H9 (cell line): ENCODE results near the gene RALGAPB. TPM values are rescaled to one million over a fixed set of nuclear protein-coding genes. Genes with fewer than 3 reads are reported as not detected.

Experiments
- DNase-seq: peaks from one replicate; pipeline ENCODE4 v3.0.0-alpha.2; 2017
- H2AFZ ChIP-seq: one replicate; pipeline ENCODE4 v1.6.1; 2013; ENCODE audit warnings: mild to moderate bottlenecking, low read length, control low read depth, moderate library complexity
- H2AK5ac ChIP-seq: 2 replicates; pipeline ENCODE4 v1.6.1; 2013; ENCODE audit warnings: low read length, control low read depth, mixed read lengths; ENCODE audit not compliant: insufficient read length
- H2BK120ac ChIP-seq: one replicate; pipeline ENCODE4 v1.6.1; 2013; ENCODE audit warnings: low read depth, mild to moderate bottlenecking, low read length, control low read depth, inconsistent platforms; ENCODE audit not compliant: poor library complexity, severe bottlenecking
- H2BK12ac ChIP-seq: 2 replicates; pipeline ENCODE4 v1.6.1; 2013; ENCODE audit warnings: low read length, control low read depth, mixed read lengths, low read depth; ENCODE audit not compliant: insufficient read length
- H2BK15ac ChIP-seq: 2 replicates; pipeline ENCODE4 v1.6.1; 2013; ENCODE audit warnings: low read depth, low read length, control low read depth
- H2BK20ac ChIP-seq: one replicate; pipeline ENCODE4 v1.6.1; 2013; ENCODE audit warnings: low read depth, mild to moderate bottlenecking, low read length, control low read depth, inconsistent platforms; ENCODE audit not compliant: poor library complexity, severe bottlenecking
- H2BK5ac ChIP-seq: 2 replicates; pipeline ENCODE4 v1.6.1; 2013; ENCODE audit warnings: low read length, control low read depth, mixed read lengths; ENCODE audit not compliant: insufficient read length
- H3K14ac ChIP-seq: 2 replicates; pipeline ENCODE4 v1.6.1; 2013; ENCODE audit warnings: low read length, control low read depth; ENCODE audit not compliant: insufficient read depth
- H3K18ac ChIP-seq: 2 replicates; pipeline ENCODE4 v1.6.1; 2013; ENCODE audit warnings: low read depth, mild to moderate bottlenecking, mixed read lengths, low read length, control low read depth; ENCODE audit not compliant: insufficient read length
- H3K23ac ChIP-seq: 2 replicates; pipeline ENCODE4 v1.6.1; 2013; ENCODE audit warnings: low read length, control low read depth, mixed read lengths, low read depth; ENCODE audit not compliant: insufficient read length
- H3K23me2 ChIP-seq: 2 replicates; pipeline ENCODE4 v1.6.1; 2013; ENCODE audit warnings: low read depth, mild to moderate bottlenecking, mixed read lengths, low read length, control low read depth; ENCODE audit not compliant: insufficient read length, poor library complexity, severe bottlenecking
- H3K27ac ChIP-seq: 2 replicates; pipeline ENCODE4 v1.5.1; 2013; ENCODE audit warnings: low read length, control low read depth, mixed read lengths, low read depth; ENCODE audit not compliant: insufficient read length
- H3K27me3 ChIP-seq: 2 replicates; pipeline ENCODE4 v1.6.1; 2013; ENCODE audit warnings: low read length, control low read depth, inconsistent platforms; ENCODE audit not compliant: insufficient read depth
- H3K4ac ChIP-seq: 2 replicates; pipeline ENCODE4 v1.6.1; 2013; ENCODE audit warnings: low read depth, mild to moderate bottlenecking, control low read depth, inconsistent platforms, low read length, moderate library complexity
- H3K4me1 ChIP-seq: 2 replicates; pipeline ENCODE4 v1.6.1; 2013; ENCODE audit warnings: low read length, control low read depth, inconsistent platforms; ENCODE audit not compliant: insufficient read depth
- H3K4me2 ChIP-seq: 2 replicates; pipeline ENCODE4 v1.6.1; 2013; ENCODE audit warnings: low read length, control low read depth, mixed read lengths; ENCODE audit not compliant: insufficient read length, insufficient read depth
- H3K56ac ChIP-seq: 2 replicates; pipeline ENCODE4 v1.6.1; 2013; ENCODE audit warnings: low read depth, mild to moderate bottlenecking, mixed read lengths, low read length, control low read depth; ENCODE audit not compliant: insufficient read length
- H3K79me1 ChIP-seq: 2 replicates; pipeline ENCODE4 v1.6.1; 2013; ENCODE audit warnings: low read depth, mild to moderate bottlenecking, moderate library complexity, low read length, control low read depth, inconsistent platforms; ENCODE audit not compliant: insufficient read depth, poor library complexity, severe bottlenecking
- H3K79me2 ChIP-seq: 2 replicates; pipeline ENCODE4 v1.6.1; 2013; ENCODE audit warnings: low read length, control low read depth, inconsistent platforms; ENCODE audit not compliant: insufficient read depth
- H3K9ac ChIP-seq: 2 replicates; pipeline ENCODE4 v1.6.1; 2013; ENCODE audit warnings: low read length, control low read depth, mixed read lengths; ENCODE audit not compliant: insufficient read length; ENCODE audit errors: extremely low read depth
- H3K9me3 ChIP-seq: one replicate; pipeline ENCODE4 v1.6.1; 2013; ENCODE audit warnings: low read depth, low read length, inconsistent platforms; ENCODE audit not compliant: control insufficient read depth
- H3T11ph ChIP-seq: one replicate; pipeline ENCODE4 v1.6.1; 2013; ENCODE audit warnings: mild to moderate bottlenecking, low read length, control low read depth, inconsistent platforms
- H4K20me1 ChIP-seq: one replicate; pipeline ENCODE4 v1.6.1; 2013; ENCODE audit not compliant: control insufficient read depth, insufficient read length, insufficient read depth
- H4K5ac ChIP-seq: 2 replicates; pipeline ENCODE4 v1.6.1; 2013; ENCODE audit warnings: low read depth, mild to moderate bottlenecking, mixed read lengths, low read length, control low read depth; ENCODE audit not compliant: insufficient read length
- H4K8ac ChIP-seq: replicated peaks from 2 replicates; pipeline ENCODE4 v1.6.1; 2013; ENCODE audit warnings: low read length, control low read depth, mixed read lengths, low read depth; ENCODE audit not compliant: insufficient read length
- H4K91ac ChIP-seq: 2 replicates; pipeline ENCODE4 v1.6.1; 2013; ENCODE audit warnings: low read depth, mild to moderate bottlenecking, moderate library complexity, mixed read lengths, low read length, control low read depth; ENCODE audit not compliant: insufficient read length
- H3K27ac Mint-ChIP-seq, 3 experiments: 2 replicates in 2 of 3; 3 replicates in 1 of 3; pipeline ENCODE4 v1.8.0; 2020 to 2021; ENCODE audit warnings: mixed read lengths in 3 of 3, mild to moderate bottlenecking in 1 of 3, moderate library complexity in 1 of 3
- H3K27me3 Mint-ChIP-seq: 2 replicates; pipeline ENCODE4 v1.8.0; 2021; ENCODE audit warnings: low read depth, mild to moderate bottlenecking, moderate library complexity, mixed read lengths
- H3K36me3 Mint-ChIP-seq, 3 experiments: 2 replicates in 2 of 3; 3 replicates in 1 of 3; pipeline ENCODE4 v1.8.0; 2020 to 2021; ENCODE audit warnings: low read depth in 3 of 3, mixed read lengths in 3 of 3; ENCODE audit not compliant: insufficient read depth in 1 of 3
- H3K4me1 Mint-ChIP-seq, 2 experiments: 2 replicates each; pipeline ENCODE4 v1.8.0; 2020; ENCODE audit warnings: mixed read lengths in 2 of 2
- H3K4me3 Mint-ChIP-seq, 2 experiments: 2 replicates in 1 of 2; 3 replicates in 1 of 2; pipeline ENCODE4 v1.8.0; 2020 to 2021; ENCODE audit warnings: mild to moderate bottlenecking in 2 of 2, mixed read lengths in 2 of 2, moderate library complexity in 1 of 2
- H3K9me3 Mint-ChIP-seq, 2 experiments: 2 replicates in 1 of 2; 3 replicates in 1 of 2; pipeline ENCODE4 v1.8.0; 2020; ENCODE audit warnings: mild to moderate bottlenecking in 2 of 2, mixed read lengths in 2 of 2, moderate library complexity in 1 of 2
- WGBS: extraction: QIAGEN DNeasy Blood & Tissue Kit; methylation state at CpG from one replicate; pipeline ENCODE4 v1.1.7; 2013; ENCODE audit warnings: missing lambda C conversion rate, low lambda C conversion rate, mixed read lengths; ENCODE audit not compliant: insufficient read length; ENCODE audit errors: extremely low coverage; 5-methylcytosine and 5-hydroxymethylcytosine counted together
- total RNA-seq: library from RNA; stranded (reverse); gene quantifications from 2 replicates; pipeline ENCODE4 v1.2.1, GENCODE V29; 2021
- TF ChIP-seq, protein P1 (sequence below): fragments of 200-600 bp; sonication (generic); conservative IDR thresholded peaks from 3 replicates; pipeline ENCODE4 v1.8.0; 2021; ENCODE audit warnings: antibody characterized with exemption, mild to moderate bottlenecking

RALGAPB gene
- total RNA-seq, 1 experiment from 2014 or later = 28.5 TPM

DNA sequence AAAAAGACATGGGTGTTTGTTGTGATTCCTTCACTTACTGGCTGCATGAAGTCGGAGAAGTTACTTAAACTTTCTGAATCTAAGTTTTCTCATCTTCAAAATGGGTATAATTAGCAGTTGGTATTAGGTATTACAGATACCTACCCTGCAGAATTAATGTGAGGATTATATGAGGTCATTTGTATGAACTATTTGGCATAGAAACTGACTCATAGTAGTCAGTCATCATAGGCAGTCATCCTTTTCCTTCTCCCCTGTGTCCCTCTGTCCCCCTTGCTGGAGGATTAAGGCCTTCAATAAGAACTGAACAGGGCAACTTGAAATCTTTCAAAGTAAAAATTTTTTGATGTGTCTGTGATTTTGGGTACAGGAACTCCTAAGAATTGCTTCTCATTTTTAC, 26.3 kb downstream of the RALGAPB start:
- H3K79me2 ChIP-seq = no peaks in the 10 kb centered on the region
- H3K14ac ChIP-seq = no peak overlapping the region
- Mint-ChIP-seq H3K9me3 (no peaks in the 10 kb centered on the region), H3K27ac (no peak overlapping the region), H3K4me3 (no peak overlapping the region), H3K27me3 (no peaks in the 10 kb centered on the region), H3K4me1 (no peaks in the 10 kb centered on the region), H3K36me3 (peaks cover 12 to 67% (median 40%) of the 10 kb centered on the region in 3 experiments)
- no peak overlapping the region for H3K23ac ChIP-seq
- no peak overlapping the region for H2BK20ac ChIP-seq
- H3K4me1 ChIP-seq = no peaks in the 10 kb centered on the region
- no peak overlapping the region for H3K9ac ChIP-seq
- no peaks in the 10 kb centered on the region for H3K9me3 ChIP-seq
- no peak for DNase-seq
- no peaks in the 10 kb centered on the region for H3K27me3 ChIP-seq
- no peak overlapping the region for H4K8ac ChIP-seq
- TF ChIP-seq, protein P1, sequence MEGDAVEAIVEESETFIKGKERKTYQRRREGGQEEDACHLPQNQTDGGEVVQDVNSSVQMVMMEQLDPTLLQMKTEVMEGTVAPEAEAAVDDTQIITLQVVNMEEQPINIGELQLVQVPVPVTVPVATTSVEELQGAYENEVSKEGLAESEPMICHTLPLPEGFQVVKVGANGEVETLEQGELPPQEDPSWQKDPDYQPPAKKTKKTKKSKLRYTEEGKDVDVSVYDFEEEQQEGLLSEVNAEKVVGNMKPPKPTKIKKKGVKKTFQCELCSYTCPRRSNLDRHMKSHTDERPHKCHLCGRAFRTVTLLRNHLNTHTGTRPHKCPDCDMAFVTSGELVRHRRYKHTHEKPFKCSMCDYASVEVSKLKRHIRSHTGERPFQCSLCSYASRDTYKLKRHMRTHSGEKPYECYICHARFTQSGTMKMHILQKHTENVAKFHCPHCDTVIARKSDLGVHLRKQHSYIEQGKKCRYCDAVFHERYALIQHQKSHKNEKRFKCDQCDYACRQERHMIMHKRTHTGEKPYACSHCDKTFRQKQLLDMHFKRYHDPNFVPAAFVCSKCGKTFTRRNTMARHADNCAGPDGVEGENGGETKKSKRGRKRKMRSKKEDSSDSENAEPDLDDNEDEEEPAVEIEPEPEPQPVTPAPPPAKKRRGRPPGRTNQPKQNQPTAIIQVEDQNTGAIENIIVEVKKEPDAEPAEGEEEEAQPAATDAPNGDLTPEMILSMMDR = no peak
- no peak overlapping the region for H2BK5ac ChIP-seq
- H2BK15ac ChIP-seq = no peak overlapping the region
- H3K56ac ChIP-seq = no peak overlapping the region
- H3K4me2 ChIP-seq = no peak overlapping the region
- H3K23me2 ChIP-seq = no peaks in the 10 kb centered on the region
- H4K91ac ChIP-seq = no peak overlapping the region
- H3K18ac ChIP-seq = no peak overlapping the region
- H3K27ac ChIP-seq = no peak overlapping the region
- no peak overlapping the region for H2BK120ac ChIP-seq
- no peak overlapping the region for H2AFZ ChIP-seq
- no peaks in the 10 kb centered on the region for H3K79me1 ChIP-seq
- H3K4ac ChIP-seq = no peak overlapping the region
- H2AK5ac ChIP-seq = no peak overlapping the region
- WGBS = no CpG with 5 or more reads among the region's 1 CpG
- H2BK12ac ChIP-seq = no peak overlapping the region
- no peak overlapping the region for H3T11ph ChIP-seq
- H4K5ac ChIP-seq = no peak overlapping the region
- no peaks in the 10 kb centered on the region for H4K20me1 ChIP-seq
